Gastrocnemius medialis (tissue), 4 donors: ENCODE data around the gene DMD. TPM values are rescaled to one million over a fixed set of nuclear protein-coding genes. Genes with fewer than 3 reads are reported as not detected.

ENCODE experiments used
- ATAC-seq, 2 donors: fragments of 150-250 bp; one replicate each; pipeline ENCODE4 v1.9.1; 2016
- DNase-seq, 2 donors: peaks; one replicate each; pipeline ENCODE4 v3.0.0-alpha.2; 2019
- H3K27ac ChIP-seq, 4 donors: fragments of 200-600 bp; sonication (generic); 1 replicate in 1 of 4; 2 replicates in 3 of 4; pipeline ENCODE4 v1.5.1; 2016 to 2018; ENCODE audit warnings: mild to moderate bottlenecking in 2 of 4, moderate library complexity in 1 of 4
- H3K27me3 ChIP-seq, 3 donors: fragments of 200-600 bp; sonication (generic) in 2 of 3; 1 replicate in 1 of 3; 2 replicates in 2 of 3; pipeline versions ENCODE4 v1.5.1 to v1.6.0; 2016 to 2019; ENCODE audit warnings: mild to moderate bottlenecking in 1 of 3, moderate library complexity in 1 of 3
- H3K36me3 ChIP-seq, 2 donors: fragments of 200-600 bp; sonication (generic) in 1 of 2; one replicate each; pipeline ENCODE4 v1.5.1; 2017 to 2018
- H3K4me1 ChIP-seq, 2 donors: fragments of 200-600 bp; sonication (generic) in 1 of 2; one replicate each; pipeline ENCODE4 v1.5.1; 2016 to 2017; ENCODE audit warnings: mild to moderate bottlenecking in 2 of 2
- H3K4me3 ChIP-seq, 4 donors: fragments of 200-600 bp; sonication (generic) in 3 of 4; 1 replicate in 1 of 4; 2 replicates in 3 of 4; pipeline ENCODE4 v1.5.1; 2016 to 2019; ENCODE audit warnings: mild to moderate bottlenecking in 2 of 4
- H3K9me3 ChIP-seq, 3 donors: fragments of 200-600 bp; sonication (generic) in 2 of 3; 1 replicate in 1 of 3; 2 replicates in 2 of 3; pipeline ENCODE4 v1.5.1; 2016 to 2019
- CTCF ChIP-seq, 5 experiments: fragments of 450-650 bp in 3 of 5; fragments of 200-600 bp in 2 of 5; sonication (generic) in 2 of 5; IDR thresholded peaks in 4 of 5; conservative IDR thresholded peaks in 1 of 5; 1 replicate in 4 of 5; 2 replicates in 1 of 5; pipeline ENCODE4 v1.5.1; 2016 to 2019; ENCODE audit warnings: antibody characterized with exemption in 5 of 5, mild to moderate bottlenecking in 3 of 5, moderate library complexity in 3 of 5
- POLR2A ChIP-seq, 2 donors: fragments of 450-650 bp; IDR thresholded peaks; one replicate each; pipeline ENCODE4 v1.6.1; 2017; ENCODE audit warnings: antibody characterized with exemption in 2 of 2, mild to moderate bottlenecking in 2 of 2, moderate library complexity in 2 of 2
- in situ Hi-C, 4 donors: fragments of 200-750 bp; cut with MboI; loops; one replicate each; pipeline versions ENCODE4 v1.15.0 to v1.8.0; 2017; ENCODE audit warnings: low sequenced_read_pairs in 4 of 4
- intact Hi-C: fragments of 100-400 bp; cut with DNase I; formaldehyde crosslinking; loops from one replicate; pipeline ENCODE4 v1.15.1; 2023; ENCODE audit warnings: low total_unique reads
- total RNA-seq, 4 donors: library from RNA; depleted of rRNA; stranded (reverse); fragments of >200 nt; gene quantifications; one replicate each; pipeline versions ENCODE4 v1.1.0 to v1.2.3, GENCODE V29; 2016

DMD gene
- total RNA-seq, 4 donors from 2014 or later = 53.5 to 201 (median 98.9) TPM

GRCh38 chrX:31423609-31424189 lies 1787.7 kb downstream of the DMD start:
- no peak overlapping the region for H3K27ac ChIP-seq
- H3K4me1 ChIP-seq = peaks cover 0 to 8% of the 10 kb centered on the region in 2 donors
- TF ChIP-seq CTCF (IDR thresholded peaks at IDR 0.05 in 4 of 5, conservative IDR thresholded peaks at IDR 0.05 in 1 of 5) (no peak), POLR2A (IDR thresholded peaks at IDR 0.05) (no peak)
- no peaks in the 10 kb centered on the region for H3K9me3 ChIP-seq
- intact Hi-C loops (no loop called here), in situ Hi-C loops (no loop called here)
- no peak overlapping the region for H3K4me3 ChIP-seq
- no peaks in the 10 kb centered on the region for H3K27me3 ChIP-seq
- no peaks in the 10 kb centered on the region for H3K36me3 ChIP-seq
- ATAC-seq = no peak
- no peak for DNase-seq

- in situ Hi-C loops (no loop called here), intact Hi-C loops (no loop called here)
- TF ChIP-seq POLR2A (IDR thresholded peaks at IDR 0.05) = no peak
- TF ChIP-seq CTCF (IDR thresholded peaks at IDR 0.05 in 4 of 5, conservative IDR thresholded peaks at IDR 0.05 in 1 of 5) = no peak
- Histone ChIP-seq H3K4me1 (no peaks in the 10 kb centered on the region), H3K27ac (no peak overlapping the region), H3K27me3 (no peaks in the 10 kb centered on the region), H3K4me3 (no peak overlapping the region), H3K36me3 (no peaks in the 10 kb centered on the region), H3K9me3 (no peaks in the 10 kb centered on the region)
- DNase-seq = no peak
- ATAC-seq = no peak
Measured at GRCh38 chrX:31421441-31421840, 1789.9 kb downstream of the DMD start.

DNA sequence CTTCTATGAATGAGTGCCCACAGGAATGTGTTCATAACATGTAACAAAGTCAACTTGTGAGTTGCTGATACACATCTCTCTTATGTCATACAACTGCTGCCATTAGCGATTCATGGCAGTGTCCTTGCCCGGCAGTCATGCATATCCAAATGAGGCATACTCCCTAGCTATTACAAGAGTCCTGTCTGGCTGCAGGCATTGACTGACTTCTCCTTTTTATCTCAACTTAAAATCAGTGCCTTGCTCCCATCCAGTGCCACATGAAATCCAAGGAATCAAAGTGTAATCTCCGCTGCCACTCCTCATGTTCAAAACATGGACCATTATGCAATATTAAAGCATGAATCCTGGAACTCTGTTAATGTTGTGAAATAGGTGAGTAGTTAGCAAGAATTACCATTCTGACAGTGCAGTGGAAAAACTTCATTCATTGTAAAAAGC lies 1790.6 kb downstream of the DMD start:
- DNase-seq = no peak
- Histone ChIP-seq H3K9me3 (no peaks in the 10 kb centered on the region), H3K4me1 (no peaks in the 10 kb centered on the region), H3K27ac (no peak overlapping the region), H3K4me3 (no peak overlapping the region), H3K36me3 (no peaks in the 10 kb centered on the region), H3K27me3 (no peaks in the 10 kb centered on the region)
- in situ Hi-C loops (no loop called here), intact Hi-C loops (no loop called here)
- ATAC-seq = no peak
- no peak for TF ChIP-seq CTCF (IDR thresholded peaks at IDR 0.05 in 4 of 5, conservative IDR thresholded peaks at IDR 0.05 in 1 of 5)
- no peak for TF ChIP-seq POLR2A (IDR thresholded peaks at IDR 0.05)

DNA sequence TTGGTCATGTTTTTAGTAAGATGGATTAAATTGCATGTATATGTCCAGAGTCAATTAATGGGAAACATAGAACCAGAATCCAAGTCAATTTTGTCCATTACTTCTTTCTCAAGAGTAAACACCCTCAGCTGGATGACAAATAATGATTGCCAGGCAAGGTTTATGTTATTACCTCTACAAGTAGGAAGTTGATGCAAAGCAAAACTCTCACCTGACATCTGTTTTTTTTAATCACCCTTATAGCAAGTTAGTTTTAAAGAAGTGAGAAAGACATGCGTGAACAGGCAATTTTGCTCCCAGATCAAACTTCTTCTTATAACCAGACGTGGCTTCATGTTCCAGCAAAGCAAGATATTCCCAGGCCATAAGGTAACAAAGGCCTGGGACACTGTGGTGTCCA lies 1791.0 kb downstream of the DMD start:
- ATAC-seq = no peak
- intact Hi-C loops = no loop called here
- no peak overlapping the region for H3K27ac ChIP-seq

More for the DNA sequence above, 1791.0 kb downstream of the DMD start:
- Histone ChIP-seq H3K4me1 (no peaks in the 10 kb centered on the region), H3K27me3 (no peaks in the 10 kb centered on the region), H3K4me3 (no peak overlapping the region), H3K36me3 (no peaks in the 10 kb centered on the region), H3K9me3 (no peaks in the 10 kb centered on the region)
- in situ Hi-C loops = no loop called here
- TF ChIP-seq CTCF (IDR thresholded peaks at IDR 0.05 in 4 of 5, conservative IDR thresholded peaks at IDR 0.05 in 1 of 5) = no peak
- TF ChIP-seq POLR2A (IDR thresholded peaks at IDR 0.05) = no peak
- DNase-seq = no peak
